Rectal smooth muscle tissue (tissue), 1 donor: ENCODE results near the gene PTTG2.
"Not testable (repeated sequence)": the region's sequence is repeated elsewhere in the genome, so short reads cannot be mapped to it uniquely, and the experiment has no call there.

ENCODE experiments used
- H3K27ac ChIP-seq: one replicate; pipeline ENCODE4 v1.7.0; 2013; ENCODE audit warnings: low read depth, low read length, inconsistent platforms
- H3K27me3 ChIP-seq: one replicate; pipeline ENCODE4 v1.7.0; 2013; ENCODE audit warnings: low read length; ENCODE audit not compliant: control insufficient read depth, insufficient read depth
- H3K36me3 ChIP-seq: one replicate; pipeline ENCODE4 v1.7.0; 2013; ENCODE audit warnings: low read length; ENCODE audit not compliant: control insufficient read depth, insufficient read depth
- H3K4me1 ChIP-seq: one replicate; pipeline ENCODE4 v1.7.0; 2013; ENCODE audit warnings: low read length; ENCODE audit not compliant: control insufficient read depth, insufficient read depth
- H3K4me3 ChIP-seq: one replicate; pipeline ENCODE4 v1.7.0; 2013; ENCODE audit warnings: low read length
- H3K9ac ChIP-seq: one replicate; pipeline ENCODE4 v1.7.0; 2013; ENCODE audit warnings: low read length

The PTTG2 gene

GRCh38 chr4:37960098-37960497 lies at the start of gene PTTG2:
TSS of gene PTTG2 (plus strand) at chr4:37960398. CDS start at chr4:37960435, 37 bp downstream.
- H3K36me3 ChIP-seq, result no peaks in the 10 kb centered on the region
- no peak within 1 kb of the TSS for H3K9ac ChIP-seq
- no peak within 1 kb of the TSS for H3K27ac ChIP-seq
- no peaks in the 10 kb centered on the region for H3K27me3 ChIP-seq
- H3K4me1 ChIP-seq, result no peaks in the 10 kb centered on the region
- no peak within 1 kb of the TSS for H3K4me3 ChIP-seq

GRCh38 chr4:37914539-37914938 lies 45.7 kb upstream of the PTTG2 start:
- Histone ChIP-seq H3K36me3 (no peaks in the 10 kb centered on the region), H3K27me3 (no peaks in the 10 kb centered on the region), H3K9ac (no peak overlapping the region), H3K4me1 (peaks cover 6% of the 10 kb centered on the region), H3K27ac (no peak overlapping the region), H3K4me3 (no peak overlapping the region)

- Histone ChIP-seq H3K4me3 (no peak overlapping the region), H3K27ac (no peak overlapping the region), H3K4me1 (peaks cover 2% of the 10 kb centered on the region), H3K9ac (no peak overlapping the region), H3K36me3 (no peaks in the 10 kb centered on the region), H3K27me3 (no peaks in the 10 kb centered on the region)
Observed at GRCh38 chr4:37917388-37917787, 42.8 kb upstream of the PTTG2 start.

GRCh38 chr4:37918653-37919052 lies 41.5 kb upstream of the PTTG2 start:
- Histone ChIP-seq H3K4me3 (no peak overlapping the region), H3K27me3 (no peaks in the 10 kb centered on the region), H3K4me1 (peaks cover 2% of the 10 kb centered on the region), H3K27ac (no peak overlapping the region), H3K9ac (no peak overlapping the region), H3K36me3 (no peaks in the 10 kb centered on the region)

- H3K27ac ChIP-seq, result no peak overlapping the region
- no peaks in the 10 kb centered on the region for H3K36me3 ChIP-seq
- H3K27me3 ChIP-seq, result no peaks in the 10 kb centered on the region
Observed at GRCh38 chr4:37922328-37922727, 37.9 kb upstream of the PTTG2 start.

GRCh38 chr4:37923089-37923488 lies 37.1 kb upstream of the PTTG2 start:
- not testable (repeated sequence) for H3K27ac ChIP-seq, H3K36me3 ChIP-seq, H3K4me1 ChIP-seq, H3K27me3 ChIP-seq, H3K9ac ChIP-seq, H3K4me3 ChIP-seq

More at GRCh38 chr4:37922328-37922727, 37.9 kb upstream of the PTTG2 start:
- H3K9ac ChIP-seq, result no peak overlapping the region
- no peak overlapping the region for H3K4me3 ChIP-seq
- peaks cover 2% of the 10 kb centered on the region for H3K4me1 ChIP-seq

- Histone ChIP-seq H3K36me3 (no peaks in the 10 kb centered on the region), H3K9ac (no peak overlapping the region), H3K27ac (no peak overlapping the region), H3K27me3 (no peaks in the 10 kb centered on the region), H3K4me3 (no peak overlapping the region), H3K4me1 (peaks cover 6% of the 10 kb centered on the region)
Observed at GRCh38 chr4:37924946-37925345, 35.3 kb upstream of the PTTG2 start.

- Histone ChIP-seq H3K27me3 (no peaks in the 10 kb centered on the region), H3K36me3 (no peaks in the 10 kb centered on the region), H3K9ac (no peak overlapping the region), H3K27ac (no peak overlapping the region), H3K4me3 (no peak overlapping the region), H3K4me1 (peaks cover 6% of the 10 kb centered on the region)
Observed at GRCh38 chr4:37927434-37927833, 32.8 kb upstream of the PTTG2 start.

GRCh38 chr4:37928426-37929416 lies 31.5 kb upstream of the PTTG2 start:
- H3K27ac ChIP-seq, result no peak overlapping the region
- no peak overlapping the region for H3K9ac ChIP-seq
- peaks cover 6% of the 10 kb centered on the region for H3K4me1 ChIP-seq
- H3K36me3 ChIP-seq, result no peaks in the 10 kb centered on the region
- H3K4me3 ChIP-seq, result no peak overlapping the region
- no peaks in the 10 kb centered on the region for H3K27me3 ChIP-seq

GRCh38 chr4:37934096-37934495 lies 26.1 kb upstream of the PTTG2 start:
- Histone ChIP-seq H3K27me3 (no peaks in the 10 kb centered on the region), H3K27ac (no peak overlapping the region), H3K4me3 (no peak overlapping the region), H3K36me3 (no peaks in the 10 kb centered on the region), H3K9ac (no peak overlapping the region), H3K4me1 (no peaks in the 10 kb centered on the region)

GRCh38 chr4:37934609-37935008 lies 25.6 kb upstream of the PTTG2 start:
- H3K36me3 ChIP-seq, result no peaks in the 10 kb centered on the region
- no peaks in the 10 kb centered on the region for H3K27me3 ChIP-seq
- no peak overlapping the region for H3K4me3 ChIP-seq
- no peak overlapping the region for H3K9ac ChIP-seq
- H3K27ac ChIP-seq, result no peak overlapping the region
- H3K4me1 ChIP-seq, result no peaks in the 10 kb centered on the region

- no peaks in the 10 kb centered on the region for H3K4me1 ChIP-seq
- no peaks in the 10 kb centered on the region for H3K36me3 ChIP-seq
- no peaks in the 10 kb centered on the region for H3K27me3 ChIP-seq
- H3K9ac ChIP-seq, result no peak overlapping the region
- H3K4me3 ChIP-seq, result no peak overlapping the region
- H3K27ac ChIP-seq, result no peak overlapping the region
Observed at GRCh38 chr4:37935026-37935425, 25.2 kb upstream of the PTTG2 start.
